Activated CD4-positive, alpha-beta T cell treated with anti-CD3 and anti-CD28 coated beads, Interleukin-2, Interleukin-6, amounts not matched to agents 100 ng/mL and 50 ng/mL, durations not matched to agents 16 hours and 8 hours (primary cell): Measurements from ENCODE around the gene LRFN2.

Experiments
- DNase-seq: peaks from one replicate; pipeline ENCODE4 v3.0.0-alpha.2; 2020

The LRFN2 gene

GRCh38 chr6:40426346-40427066 lies 160.7 kb downstream of the LRFN2 start:
- no peak for DNase-seq

GRCh38 chr6:40425192-40425919 lies 161.8 kb downstream of the LRFN2 start:
- no peak for DNase-seq

- DNase-seq: no peak
Measured at GRCh38 chr6:40422046-40422445, 165.1 kb downstream of the LRFN2 start.

- DNase-seq: no peak
Measured at GRCh38 chr6:40419946-40420728, 167.0 kb downstream of the LRFN2 start.

- DNase-seq: no peak
Measured at GRCh38 chr6:40419377-40419776, 167.8 kb downstream of the LRFN2 start.

GRCh38 chr6:40417031-40417430 lies 170.1 kb downstream of the LRFN2 start:
- DNase-seq: no peak

- DNase-seq: no peak
Measured at GRCh38 chr6:40414617-40415016, 172.5 kb downstream of the LRFN2 start.

- no peak for DNase-seq
Measured at GRCh38 chr6:40413239-40413638, 173.9 kb downstream of the LRFN2 start.

GRCh38 chr6:40411881-40412280 lies 175.3 kb downstream of the LRFN2 start:
- no peak for DNase-seq

- DNase-seq: no peak
Measured at GRCh38 chr6:40410821-40411220, 176.3 kb downstream of the LRFN2 start.

GRCh38 chr6:40409716-40410397 lies 177.3 kb downstream of the LRFN2 start:
- DNase-seq: no peak

GRCh38 chr6:40408786-40409542 lies 178.2 kb downstream of the LRFN2 start:
- no peak for DNase-seq

- DNase-seq: no peak
Measured at GRCh38 chr6:40407239-40407638, 179.9 kb downstream of the LRFN2 start.

GRCh38 chr6:40406175-40406574 lies 181.0 kb downstream of the LRFN2 start:
- no peak for DNase-seq

GRCh38 chr6:40400738-40401137 lies 186.4 kb downstream of the LRFN2 start:
- DNase-seq: no peak

GRCh38 chr6:40399888-40400457 lies 187.2 kb downstream of the LRFN2 start:
- DNase-seq: no peak

GRCh38 chr6:40398810-40399477 lies 188.2 kb downstream of the LRFN2 start:
- no peak for DNase-seq

GRCh38 chr6:40398034-40398691 lies 189.0 kb downstream of the LRFN2 start:
- no peak for DNase-seq

GRCh38 chr6:40397287-40398033 lies 189.7 kb downstream of the LRFN2 start:
- no peak for DNase-seq

GRCh38 chr6:40395698-40396076 lies 191.5 kb downstream of the LRFN2 start:
- DNase-seq: no peak
